ENCODE data around the gene CPNE5. TPM values are rescaled to one million over a fixed set of nuclear protein-coding genes. Genes with fewer than 3 reads are reported as not detected.

The CPNE5 gene
- total RNA-seq, 1 donor from 2014 or later, result 2.3 TPM

GRCh38 chr6:36818756-36819155, 20.5 kb downstream of the CPNE5 start:
- intact Hi-C loops (cut with DNase I), result no loop called here
- TF ChIP-seq, protein P1, sequence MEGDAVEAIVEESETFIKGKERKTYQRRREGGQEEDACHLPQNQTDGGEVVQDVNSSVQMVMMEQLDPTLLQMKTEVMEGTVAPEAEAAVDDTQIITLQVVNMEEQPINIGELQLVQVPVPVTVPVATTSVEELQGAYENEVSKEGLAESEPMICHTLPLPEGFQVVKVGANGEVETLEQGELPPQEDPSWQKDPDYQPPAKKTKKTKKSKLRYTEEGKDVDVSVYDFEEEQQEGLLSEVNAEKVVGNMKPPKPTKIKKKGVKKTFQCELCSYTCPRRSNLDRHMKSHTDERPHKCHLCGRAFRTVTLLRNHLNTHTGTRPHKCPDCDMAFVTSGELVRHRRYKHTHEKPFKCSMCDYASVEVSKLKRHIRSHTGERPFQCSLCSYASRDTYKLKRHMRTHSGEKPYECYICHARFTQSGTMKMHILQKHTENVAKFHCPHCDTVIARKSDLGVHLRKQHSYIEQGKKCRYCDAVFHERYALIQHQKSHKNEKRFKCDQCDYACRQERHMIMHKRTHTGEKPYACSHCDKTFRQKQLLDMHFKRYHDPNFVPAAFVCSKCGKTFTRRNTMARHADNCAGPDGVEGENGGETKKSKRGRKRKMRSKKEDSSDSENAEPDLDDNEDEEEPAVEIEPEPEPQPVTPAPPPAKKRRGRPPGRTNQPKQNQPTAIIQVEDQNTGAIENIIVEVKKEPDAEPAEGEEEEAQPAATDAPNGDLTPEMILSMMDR (IDR thresholded peaks at IDR 0.05), result no peak
- Histone ChIP-seq H3K4me3 (no peak overlapping the region), H3K36me3 (no peaks in the 10 kb centered on the region), H3K27me3 (no peaks in the 10 kb centered on the region), H3K9me3 (no peaks in the 10 kb centered on the region), H3K27ac (no peak overlapping the region), H3K4me1 (no peaks in the 10 kb centered on the region)
- ATAC-seq (no peak), DNase-seq (no peak)

- H3K4me1 ChIP-seq, result no peaks in the 10 kb centered on the region
- no peaks in the 10 kb centered on the region for H3K9me3 ChIP-seq
- DNase-seq (no peak), ATAC-seq (no peak)
- intact Hi-C loops (cut with DNase I), result no loop called here
- H3K36me3 ChIP-seq, result no peaks in the 10 kb centered on the region
- TF ChIP-seq, protein P1 (IDR thresholded peaks at IDR 0.05), result no peak
- no peak overlapping the region for H3K4me3 ChIP-seq
- H3K27me3 ChIP-seq, result no peaks in the 10 kb centered on the region
- no peak overlapping the region for H3K27ac ChIP-seq
These were observed 21.4 kb downstream of the CPNE5 start for GRCh38 chr6:36817847-36818246.

DNA sequence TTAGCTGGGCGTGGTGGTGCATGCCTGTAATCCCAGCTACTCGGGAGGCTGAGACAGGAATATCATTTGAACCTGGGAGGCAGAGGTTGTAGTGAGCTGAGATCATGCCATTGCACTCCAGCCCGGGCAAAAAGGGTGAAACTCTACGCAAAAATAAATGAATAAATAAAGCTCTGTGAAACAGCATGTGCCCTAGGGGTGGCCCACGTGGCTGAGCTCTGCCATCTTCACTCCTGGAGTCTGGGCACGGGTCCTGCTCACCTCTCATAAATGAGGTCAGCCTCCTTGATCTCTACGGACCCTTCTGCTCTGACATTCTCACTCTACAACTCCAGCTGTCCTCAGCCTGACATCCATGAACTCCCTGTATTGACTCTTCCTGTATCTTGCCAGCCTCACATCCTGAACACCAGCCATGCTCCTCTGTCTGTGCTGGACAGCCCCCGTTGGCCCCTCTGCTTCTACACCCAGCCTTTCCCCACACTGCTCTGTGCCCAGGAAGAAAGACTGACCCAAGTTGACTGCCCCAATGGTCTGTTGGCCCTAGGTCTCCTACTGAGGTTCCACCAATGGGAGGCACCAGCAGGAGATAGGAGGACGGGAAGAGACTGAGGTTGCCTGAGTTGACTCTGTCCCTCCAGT, 21.9 kb downstream of the CPNE5 start:
- Histone ChIP-seq H3K36me3 (no peaks in the 10 kb centered on the region), H3K4me3 (no peak overlapping the region), H3K4me1 (no peaks in the 10 kb centered on the region), H3K27ac (no peak overlapping the region), H3K9me3 (no peaks in the 10 kb centered on the region), H3K27me3 (no peaks in the 10 kb centered on the region)
- DNase-seq (no peak), ATAC-seq (no peak)
- TF ChIP-seq, protein P1 (IDR thresholded peaks at IDR 0.05), result no peak
- intact Hi-C loops (cut with DNase I), result no loop called here

DNA sequence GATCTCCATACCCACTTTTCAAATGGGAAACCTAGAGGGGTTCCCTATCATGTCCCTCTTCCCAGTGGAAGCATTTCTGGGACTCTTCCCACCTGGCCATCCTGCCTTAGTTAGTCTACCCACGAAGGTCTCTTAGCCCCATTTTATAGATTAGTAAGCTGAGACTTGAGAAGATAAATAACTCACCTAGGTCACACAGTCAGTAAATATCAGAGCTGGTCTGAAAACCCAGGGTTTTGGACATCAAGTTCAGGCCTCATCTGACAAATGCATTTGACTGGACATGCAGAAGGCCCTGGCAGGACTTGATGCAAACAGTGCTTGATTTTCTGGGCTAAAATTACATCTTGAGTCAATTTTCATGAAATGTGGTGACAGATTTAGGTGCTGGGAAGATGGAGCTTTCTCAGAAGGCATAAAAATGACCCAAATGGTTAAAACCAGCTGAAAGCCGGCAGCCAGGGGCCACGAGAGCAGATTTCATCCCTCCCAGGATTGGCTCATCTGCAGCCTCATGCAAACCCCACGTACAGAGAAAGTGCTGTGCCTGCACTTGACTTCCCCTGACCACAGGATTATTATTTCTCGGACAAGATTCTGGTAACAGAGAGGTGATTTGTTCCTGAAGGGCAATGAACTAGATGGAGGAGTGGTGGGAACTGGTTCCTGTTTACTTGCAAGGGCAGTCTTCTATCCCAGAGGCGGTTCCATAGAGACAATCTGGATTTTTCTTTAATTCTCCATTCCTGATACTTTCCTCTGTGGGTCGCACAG, 23.1 kb downstream of the CPNE5 start:
- H3K27me3 ChIP-seq, result no peaks in the 10 kb centered on the region
- H3K36me3 ChIP-seq, result no peaks in the 10 kb centered on the region
- no peaks in the 10 kb centered on the region for H3K4me1 ChIP-seq
- intact Hi-C loops (cut with DNase I), result no loop called here
- ATAC-seq (no peak), DNase-seq (no peak)
- H3K4me3 ChIP-seq, result no peak overlapping the region
- no peak overlapping the region for H3K27ac ChIP-seq
- no peaks in the 10 kb centered on the region for H3K9me3 ChIP-seq
- TF ChIP-seq, protein P1 (IDR thresholded peaks at IDR 0.05), result no peak

GRCh38 chr6:36814249-36814648, 25.0 kb downstream of the CPNE5 start:
- ATAC-seq (no peak), DNase-seq (no peak)
- H3K4me1 ChIP-seq, result no peaks in the 10 kb centered on the region
- intact Hi-C loops (cut with DNase I), result no loop called here
- no peak overlapping the region for H3K27ac ChIP-seq
- H3K36me3 ChIP-seq, result no peaks in the 10 kb centered on the region
- TF ChIP-seq, protein P1 (IDR thresholded peaks at IDR 0.05), result no peak
- no peaks in the 10 kb centered on the region for H3K9me3 ChIP-seq
- H3K27me3 ChIP-seq, result no peaks in the 10 kb centered on the region
- H3K4me3 ChIP-seq, result no peak overlapping the region
